Prostate gland (tissue), 2 donors: ENCODE results near the gene COL4A2.

ENCODE experiments used
- POLR2A ChIP-seq: fragments of 450-650 bp; IDR thresholded peaks from one replicate; pipeline ENCODE4 v1.6.1; 2016; ENCODE audit warnings: antibody characterized with exemption, mild to moderate bottlenecking
- POLR2AphosphoS5 ChIP-seq: sonication (generic); formaldehyde crosslinking; IDR thresholded peaks from one replicate; pipeline ENCODE4 v1.6.1; 2017; ENCODE audit warnings: antibody characterized with exemption
- TF ChIP-seq, protein P1 (sequence below), 4 experiments: fragments of 200-600 bp in 2 of 4; fragments of 450-650 bp in 2 of 4; sonication (generic) in 2 of 4; IDR thresholded peaks; 1 replicate in 3 of 4; 2 replicates in 1 of 4; pipeline ENCODE4 v1.5.1; 2016 to 2019; ENCODE audit warnings: antibody characterized with exemption in 4 of 4, mild to moderate bottlenecking in 2 of 4, moderate library complexity in 2 of 4

DNA sequence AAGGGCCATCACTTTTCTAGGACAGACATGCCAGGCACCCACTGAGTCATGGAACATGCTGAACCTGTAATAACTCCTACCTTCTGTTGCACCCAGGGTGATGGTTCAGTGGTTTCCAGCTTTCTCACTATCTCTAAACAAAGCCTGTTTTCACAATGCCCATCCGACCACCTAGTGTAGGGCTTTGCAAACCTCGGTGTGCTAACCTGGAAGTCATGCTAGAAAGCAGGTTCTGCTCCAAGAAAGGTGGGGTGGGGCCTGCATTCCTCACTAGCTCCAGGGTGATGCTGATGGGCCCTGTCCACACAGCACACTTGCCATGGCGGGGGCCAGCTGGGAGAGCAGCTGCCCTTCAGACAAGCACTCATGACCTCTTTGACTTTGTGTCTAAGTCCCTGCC lies 43.4 kb downstream of the COL4A2 start:
- TF ChIP-seq, protein P1, sequence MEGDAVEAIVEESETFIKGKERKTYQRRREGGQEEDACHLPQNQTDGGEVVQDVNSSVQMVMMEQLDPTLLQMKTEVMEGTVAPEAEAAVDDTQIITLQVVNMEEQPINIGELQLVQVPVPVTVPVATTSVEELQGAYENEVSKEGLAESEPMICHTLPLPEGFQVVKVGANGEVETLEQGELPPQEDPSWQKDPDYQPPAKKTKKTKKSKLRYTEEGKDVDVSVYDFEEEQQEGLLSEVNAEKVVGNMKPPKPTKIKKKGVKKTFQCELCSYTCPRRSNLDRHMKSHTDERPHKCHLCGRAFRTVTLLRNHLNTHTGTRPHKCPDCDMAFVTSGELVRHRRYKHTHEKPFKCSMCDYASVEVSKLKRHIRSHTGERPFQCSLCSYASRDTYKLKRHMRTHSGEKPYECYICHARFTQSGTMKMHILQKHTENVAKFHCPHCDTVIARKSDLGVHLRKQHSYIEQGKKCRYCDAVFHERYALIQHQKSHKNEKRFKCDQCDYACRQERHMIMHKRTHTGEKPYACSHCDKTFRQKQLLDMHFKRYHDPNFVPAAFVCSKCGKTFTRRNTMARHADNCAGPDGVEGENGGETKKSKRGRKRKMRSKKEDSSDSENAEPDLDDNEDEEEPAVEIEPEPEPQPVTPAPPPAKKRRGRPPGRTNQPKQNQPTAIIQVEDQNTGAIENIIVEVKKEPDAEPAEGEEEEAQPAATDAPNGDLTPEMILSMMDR (IDR thresholded peaks at IDR 0.05): no peak
- TF ChIP-seq POLR2A (no peak), POLR2AphosphoS5 (no peak)
